GM21723 (cell line): ENCODE results near the gene ICAM2.
"Not testable (repeated sequence)": the region's sequence is repeated elsewhere in the genome, so short reads cannot be mapped to it uniquely, and the experiment has no call there.

Source experiments
- ATAC-seq: cut with Tn5 transposase; IDR thresholded peaks from one replicate; pipeline ENCODE4 v1.9.1; 2021; ENCODE audit warnings: mild to moderate bottlenecking, moderate library complexity; ENCODE audit not compliant: unreplicated experiment

The ICAM2 gene

DNA sequence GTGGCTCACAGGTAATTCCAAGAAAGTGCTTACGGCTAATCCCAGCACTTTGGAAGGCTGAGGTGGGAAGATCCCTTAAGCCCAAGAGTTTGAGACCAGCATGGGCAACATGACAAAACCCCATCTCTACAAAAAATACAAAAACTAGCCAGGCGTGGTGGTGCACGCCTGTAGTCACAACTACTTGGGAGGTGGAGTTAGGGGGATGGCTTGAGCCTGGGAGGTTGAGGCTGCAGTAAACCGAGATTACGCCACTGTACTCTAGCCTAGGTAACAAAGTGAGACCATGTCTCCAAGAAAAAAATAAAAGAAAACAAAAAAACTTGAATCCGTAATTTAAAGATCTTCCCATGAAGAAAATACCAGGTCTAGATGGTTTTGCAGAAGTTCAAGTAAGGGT, 5.0 kb downstream of the ICAM2 start:
- ATAC-seq, result no peak

DNA sequence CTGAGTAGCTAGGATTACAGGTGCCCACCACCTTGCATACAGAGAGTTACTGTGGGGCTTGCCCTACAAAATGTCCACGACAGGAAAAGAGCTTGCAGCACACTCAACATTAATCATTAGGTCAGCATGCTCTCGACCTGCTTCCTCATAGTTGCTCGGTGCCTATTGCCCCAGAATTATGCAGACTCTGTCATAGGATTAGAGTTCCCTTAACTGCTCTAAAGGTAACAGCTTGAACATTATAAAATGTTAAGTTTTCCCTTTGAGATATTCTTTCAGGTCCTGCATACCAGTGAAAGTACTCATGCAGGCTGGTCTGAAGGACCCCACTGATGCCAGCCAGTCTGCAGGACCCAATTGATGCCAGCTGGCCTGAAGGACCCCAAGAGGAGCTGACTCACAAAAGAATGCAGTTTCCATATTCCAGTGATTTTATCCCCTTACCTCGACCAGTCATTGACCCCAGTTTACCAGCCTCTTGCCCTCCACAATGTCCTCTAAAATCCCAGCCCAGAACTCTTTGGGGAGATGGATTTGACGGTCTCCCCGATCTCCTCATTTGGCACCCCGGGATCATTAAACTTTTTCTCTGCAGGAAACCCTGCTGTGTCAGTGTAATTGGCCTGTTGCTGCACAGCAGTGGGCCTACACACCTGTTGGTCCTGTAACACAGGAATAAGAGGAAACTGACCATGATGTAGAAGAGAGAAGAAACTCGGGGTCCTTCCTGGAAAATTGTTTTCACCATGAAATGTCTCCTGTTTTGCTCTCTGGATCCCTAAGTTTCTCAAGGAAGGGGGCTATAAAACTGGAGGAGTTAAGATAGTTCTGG, 10.6 kb downstream of the ICAM2 start:
- ATAC-seq, result no peak

DNA sequence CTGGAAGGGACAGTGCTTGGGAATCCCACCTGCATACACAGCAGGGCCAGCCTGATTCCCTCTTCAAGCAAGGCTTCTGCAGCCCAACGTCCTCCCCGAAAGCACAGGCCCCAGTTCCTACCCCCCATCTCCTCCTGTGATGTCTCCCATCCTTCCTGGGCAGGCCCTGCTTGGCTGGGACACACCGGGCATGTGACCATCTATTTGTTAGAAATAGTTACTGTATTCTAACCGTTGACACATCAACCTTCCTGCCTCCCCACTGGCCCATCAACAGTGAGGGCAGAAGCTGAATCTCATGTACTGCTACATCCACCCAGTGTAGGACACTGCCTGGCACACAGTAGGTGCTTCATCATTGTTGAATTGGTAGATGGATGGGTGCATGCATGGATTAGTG, 11.6 kb downstream of the ICAM2 start:
- no peak for ATAC-seq

DNA sequence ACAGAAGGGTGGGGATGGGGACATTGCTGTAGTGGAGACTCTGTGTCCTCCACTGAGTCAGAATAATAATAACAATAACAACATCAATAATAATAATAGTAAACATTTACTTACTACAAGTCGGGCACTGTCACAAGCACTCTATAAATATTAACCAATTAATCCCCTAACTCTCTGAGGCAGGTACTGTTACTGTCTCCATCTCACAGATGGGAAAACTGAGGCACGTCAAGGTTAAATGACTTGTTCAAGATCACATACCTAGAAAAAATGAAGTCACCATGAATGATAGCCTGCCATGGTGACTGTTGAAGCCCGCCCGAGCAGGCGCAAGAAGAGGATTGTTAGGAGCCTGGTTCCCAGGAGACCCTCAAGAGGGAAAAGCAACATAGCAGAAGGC, 12.1 kb downstream of the ICAM2 start:
- no peak for ATAC-seq

DNA sequence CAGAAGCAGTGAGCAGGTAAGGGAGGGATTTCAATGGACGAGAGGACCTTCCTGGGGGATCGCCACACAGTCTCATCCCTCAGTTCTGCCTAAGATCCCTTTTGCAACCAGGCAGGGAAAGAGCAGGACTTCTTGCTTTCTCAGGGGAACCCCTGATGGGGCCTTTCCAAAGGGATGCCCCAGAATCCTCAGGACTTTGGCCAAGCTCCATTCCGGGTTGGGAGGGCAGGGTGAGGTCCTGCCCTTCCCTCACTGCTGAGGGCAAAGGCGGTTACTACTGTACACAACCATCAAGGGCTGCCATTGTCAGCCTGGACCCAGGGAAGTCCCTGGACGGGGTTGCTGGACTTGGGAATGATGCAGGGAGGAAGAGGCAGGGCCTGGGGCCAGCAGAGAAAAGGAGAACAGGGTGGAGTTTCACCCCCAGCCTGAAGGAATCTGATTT, 12.6 kb downstream of the ICAM2 start:
- no peak for ATAC-seq

DNA sequence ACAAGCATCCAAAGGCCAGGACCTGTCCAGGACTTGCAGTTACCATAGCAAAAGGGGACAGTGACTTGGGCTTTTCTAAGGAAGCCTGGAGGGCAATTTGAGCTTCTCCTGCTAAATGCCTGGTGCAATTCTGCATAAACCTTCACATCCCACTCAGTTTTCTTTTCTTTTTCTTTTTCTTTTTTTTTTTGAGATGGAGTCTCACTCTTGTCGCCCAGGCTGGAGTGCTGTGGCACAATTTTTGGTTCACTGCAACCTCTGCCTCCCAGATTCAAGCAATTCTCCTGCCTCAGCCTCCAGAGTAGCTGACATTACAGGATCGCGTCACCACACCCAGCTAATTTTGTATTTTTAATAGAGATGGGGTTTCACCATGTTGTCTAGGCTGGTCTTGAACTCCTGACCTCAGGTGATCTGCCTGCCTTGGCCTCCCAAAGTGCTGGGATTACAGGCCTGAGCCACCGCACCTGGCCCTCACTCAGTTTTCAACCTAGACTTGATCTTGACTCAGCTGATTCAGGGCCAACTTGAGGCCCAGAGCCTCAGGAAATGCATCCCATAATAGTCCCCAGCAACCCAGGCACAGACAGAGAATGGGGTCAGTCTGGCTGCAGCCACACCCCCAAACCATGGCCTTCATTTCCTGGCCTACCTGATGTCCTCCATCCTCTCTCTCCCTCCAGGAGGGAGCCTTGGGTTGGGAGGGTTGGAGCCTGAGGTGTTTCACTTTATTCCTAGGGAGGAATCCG, 13.2 kb downstream of the ICAM2 start:
- ATAC-seq, result not testable (repeated sequence)

DNA sequence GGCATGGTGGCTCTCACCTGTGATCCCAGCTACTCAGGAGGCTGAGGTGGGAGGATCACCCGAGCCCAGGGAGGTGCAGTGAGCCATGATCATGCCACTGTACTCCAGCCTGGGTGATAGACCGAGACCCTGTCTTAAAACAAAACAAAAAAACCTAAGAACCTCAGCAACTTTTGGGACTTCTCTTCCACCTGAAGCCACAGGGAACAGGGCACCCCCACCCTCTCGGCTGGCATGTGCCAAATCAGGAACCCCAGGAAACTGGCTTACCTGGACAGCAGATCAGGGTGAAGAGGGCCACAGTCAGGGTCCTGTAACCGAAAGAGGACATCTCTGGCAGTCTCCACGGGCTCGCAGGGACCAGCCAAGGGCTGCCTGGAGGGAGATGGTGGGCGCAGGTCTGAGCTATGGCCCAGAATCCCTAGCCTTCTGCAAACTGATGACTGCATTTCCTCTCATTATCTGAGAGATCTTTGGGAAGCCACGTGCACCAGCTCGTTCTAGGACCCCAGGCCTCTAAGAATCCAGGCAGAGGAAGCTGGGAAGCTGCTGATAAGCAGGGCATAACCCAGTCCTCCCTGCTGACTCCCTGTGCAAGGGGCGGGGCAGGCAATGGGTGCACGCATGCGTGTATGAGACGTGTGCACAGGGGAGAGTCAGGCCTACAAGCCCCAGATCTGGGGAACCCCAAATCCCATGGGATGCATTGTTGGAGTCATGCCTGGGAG, 13.9 kb downstream of the ICAM2 start:
- ATAC-seq, result no peak

DNA sequence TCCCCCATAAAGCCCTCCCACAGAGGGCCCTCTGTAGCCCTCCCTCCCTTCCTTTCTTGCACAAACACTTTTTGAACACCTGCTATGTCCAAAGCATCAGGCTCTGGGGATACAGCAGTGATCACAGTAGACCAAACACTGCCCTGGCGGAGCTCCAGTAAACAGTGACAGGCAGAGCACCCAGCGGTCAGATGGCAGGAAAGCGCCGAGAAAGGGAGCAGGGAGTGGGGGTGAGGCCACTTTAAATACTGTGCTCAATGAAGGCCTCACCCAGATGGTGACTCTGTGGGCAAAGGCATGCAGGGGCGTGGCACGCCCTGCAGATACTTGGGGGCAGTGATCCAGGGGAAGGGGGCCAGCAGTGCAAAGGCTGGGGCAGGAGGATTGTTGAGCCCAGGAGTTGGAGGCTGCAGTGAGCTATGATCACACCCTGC, 14.7 kb downstream of the ICAM2 start:
- no peak for ATAC-seq

DNA sequence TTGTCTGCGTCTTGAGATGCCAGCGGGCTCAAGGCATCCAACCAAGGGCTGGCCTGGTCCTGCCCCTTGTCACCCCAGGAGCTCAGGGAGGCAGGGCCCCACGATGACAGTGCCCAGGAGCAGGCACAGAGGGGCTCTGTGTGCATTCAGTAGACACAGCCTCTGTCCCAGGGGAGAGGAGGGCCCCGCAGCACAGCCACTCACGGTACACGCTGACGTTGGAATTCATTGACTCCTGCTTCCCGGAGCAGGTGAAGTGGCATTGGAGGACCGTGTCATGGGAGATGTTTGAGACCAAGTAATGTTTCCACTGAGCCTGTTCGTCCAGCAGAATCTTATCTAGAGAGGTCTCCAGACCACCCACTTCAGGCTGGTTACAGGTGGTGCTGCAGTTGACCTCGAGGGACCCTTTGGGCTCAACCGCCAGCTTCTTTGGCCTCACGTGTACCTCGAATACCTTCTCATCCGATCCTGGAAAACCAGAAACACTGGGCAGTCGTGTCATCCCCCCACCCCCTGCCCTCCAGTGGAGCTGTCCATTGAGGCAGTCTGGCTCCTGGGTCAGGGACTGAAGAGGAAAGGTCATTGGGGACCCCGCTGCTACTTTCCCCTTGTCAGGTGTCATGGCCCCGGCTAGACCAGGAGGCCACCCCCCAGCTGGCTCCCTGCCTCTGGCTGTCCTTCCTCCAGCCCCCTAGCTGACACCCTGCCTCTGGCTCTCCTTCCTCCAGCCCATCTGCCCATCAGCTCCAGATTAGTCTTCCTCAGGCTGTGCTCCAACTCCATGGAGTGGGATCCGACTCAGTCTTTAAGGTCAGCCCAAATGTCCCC, 15.3 kb downstream of the ICAM2 start:
- no peak for ATAC-seq

DNA sequence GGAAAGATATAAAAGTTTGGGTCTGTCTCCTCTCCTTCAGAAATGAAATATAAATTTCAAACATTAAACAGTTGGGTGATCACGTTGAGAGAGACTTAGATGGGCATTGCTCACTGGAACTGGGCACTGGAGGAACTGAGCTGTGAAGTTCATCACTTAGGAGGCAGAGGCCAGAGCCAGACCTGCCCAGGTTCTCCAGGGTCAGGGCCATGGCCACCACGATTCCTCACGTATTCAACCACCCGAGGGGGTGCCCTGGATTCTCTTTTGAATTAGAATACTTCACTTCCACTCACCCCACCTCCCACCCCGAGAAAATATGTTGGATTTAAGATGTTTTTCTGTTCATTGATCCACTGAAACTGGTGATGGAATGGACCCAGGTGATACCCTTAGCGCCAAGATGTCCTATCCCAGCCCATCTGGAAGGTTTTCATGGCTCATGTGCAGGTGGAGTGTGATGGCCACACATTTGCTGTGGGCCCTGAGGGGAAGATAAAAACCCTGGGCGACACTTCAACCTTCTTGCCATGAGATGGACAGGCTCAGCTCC, 16.1 kb downstream of the ICAM2 start:
- no peak for ATAC-seq

DNA sequence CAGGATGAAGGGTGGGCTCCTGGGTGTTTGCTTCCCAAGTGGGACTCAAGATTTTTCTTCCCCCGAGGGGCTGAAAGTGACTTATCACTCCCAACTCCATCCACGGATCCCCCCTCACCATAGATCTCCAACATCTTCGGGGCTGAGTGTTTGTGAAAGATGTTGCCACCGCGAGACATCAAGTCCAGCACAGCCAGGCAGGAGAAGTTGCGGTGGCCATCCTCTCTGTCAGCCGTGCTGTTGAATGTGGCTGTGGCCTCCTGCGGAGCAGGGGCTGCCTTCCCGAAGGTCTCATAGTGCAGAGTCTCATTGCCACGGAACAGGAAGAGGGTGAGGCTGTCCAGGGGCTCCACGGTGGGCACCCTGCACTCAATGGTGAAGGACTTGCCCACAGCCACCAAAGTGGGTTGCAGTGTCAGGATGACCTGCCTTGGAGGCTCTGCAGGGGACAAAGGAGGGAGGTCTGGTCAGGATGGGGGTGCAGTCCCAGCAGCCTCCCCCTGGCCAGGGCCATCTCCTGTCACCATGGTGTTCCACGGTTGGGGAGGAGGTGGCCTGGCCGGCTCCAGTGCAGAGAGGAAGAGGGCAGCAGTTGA, 16.8 kb downstream of the ICAM2 start:
- ATAC-seq, result no peak

DNA sequence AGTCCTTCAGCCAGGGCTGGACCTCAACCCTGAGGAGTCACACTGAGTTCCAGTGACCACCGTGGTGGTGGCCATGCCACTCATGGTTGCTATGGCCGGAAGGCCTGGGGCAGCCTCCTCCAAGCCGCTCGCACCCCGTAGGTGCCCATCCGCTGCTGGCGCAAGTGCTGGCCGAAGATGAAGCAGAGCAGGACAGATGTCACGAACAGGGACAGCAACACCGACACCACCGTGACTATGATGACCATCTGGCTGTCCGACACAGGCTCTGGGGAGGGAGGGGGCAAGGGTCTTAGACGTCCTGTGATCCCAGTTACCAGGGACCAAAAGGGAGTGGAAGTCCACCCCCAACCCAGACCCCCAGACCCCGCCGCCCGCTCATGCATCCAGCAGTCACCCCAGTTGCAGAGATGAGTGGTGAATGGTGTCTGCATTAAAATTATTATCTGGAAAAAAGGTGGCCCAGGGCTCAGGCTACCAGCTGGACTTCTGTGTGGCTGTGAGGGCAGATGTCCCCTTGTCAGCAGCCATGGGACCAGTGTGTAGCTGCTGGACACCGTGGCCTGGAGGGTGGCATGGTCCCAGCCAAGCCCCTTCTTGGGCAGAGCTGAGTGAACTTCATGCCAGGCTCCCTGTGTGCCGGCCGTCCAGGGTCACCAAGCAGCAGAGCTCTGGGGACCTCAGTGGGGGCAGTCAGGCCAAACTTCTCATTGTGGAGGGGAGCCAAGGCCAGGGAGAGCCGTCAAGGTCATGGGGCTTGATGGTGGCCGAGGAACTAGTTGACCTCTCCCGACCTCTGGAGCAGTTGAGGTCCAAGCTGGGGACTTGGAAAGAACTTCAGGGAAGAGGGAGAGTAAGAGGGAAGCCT, 17.5 kb downstream of the ICAM2 start:
- ATAC-seq, result no peak

DNA sequence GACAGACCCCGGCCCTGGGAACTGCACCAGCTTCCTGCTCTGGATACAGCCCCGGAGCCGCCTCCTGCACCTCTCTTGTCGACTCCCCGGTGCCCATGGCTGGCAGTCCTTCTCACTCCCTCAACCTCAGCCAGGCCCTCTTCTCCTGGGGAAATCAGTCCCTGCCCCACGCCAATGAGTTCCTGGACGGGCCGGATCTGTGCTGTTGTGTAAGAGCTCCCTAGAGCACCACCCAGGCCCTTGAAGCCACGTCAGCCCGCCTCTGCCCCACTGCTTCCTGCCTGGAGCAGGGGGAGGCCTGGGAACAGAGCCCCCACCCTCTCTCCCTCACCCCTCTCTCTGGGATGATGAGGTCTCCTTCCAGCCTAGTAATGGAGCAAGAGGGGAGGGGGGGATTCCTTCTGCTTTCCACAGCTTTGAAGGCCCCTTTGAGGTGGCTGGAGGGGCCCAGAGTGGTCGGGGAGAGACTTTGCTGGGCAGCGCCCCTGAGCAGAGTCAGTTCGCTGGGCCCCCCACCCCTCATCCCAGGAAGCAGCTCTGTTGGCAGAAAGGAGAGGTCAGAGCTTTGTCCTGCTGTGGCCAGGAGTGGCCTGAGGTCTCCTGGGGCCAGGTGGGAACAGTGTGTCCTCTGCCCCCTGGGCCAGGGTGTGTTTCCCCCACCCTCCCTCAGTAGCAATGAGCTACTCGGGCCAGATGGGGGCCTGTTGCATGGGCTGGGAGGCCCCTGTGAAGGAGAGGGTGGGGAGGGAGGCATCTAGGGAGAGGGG, 18.5 kb downstream of the ICAM2 start:
- ATAC-seq, result no peak

DNA sequence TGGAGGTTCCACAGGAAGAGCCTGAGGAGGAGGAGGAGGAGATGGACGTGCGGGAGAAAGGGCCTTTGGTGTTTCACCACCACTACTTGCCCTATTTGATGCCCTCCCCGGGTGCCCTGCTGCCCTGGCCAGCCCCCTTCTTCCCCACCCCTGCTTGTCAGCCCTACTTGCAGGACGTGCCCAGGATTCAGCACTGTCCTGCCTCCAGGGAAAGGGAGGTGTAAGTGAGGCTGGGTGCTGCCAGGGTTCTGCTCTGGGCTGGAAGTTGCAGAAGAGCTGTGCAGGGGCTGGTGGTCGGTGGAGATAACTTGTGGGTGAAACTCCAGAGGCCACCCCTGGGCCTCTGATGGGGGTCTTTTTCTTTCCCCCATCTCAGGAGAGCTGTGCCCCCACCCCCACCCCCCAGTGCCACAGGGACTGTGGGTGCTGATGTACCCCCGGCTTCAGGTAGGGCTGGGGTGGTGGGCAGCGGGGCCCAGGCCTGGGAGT, 19.3 kb downstream of the ICAM2 start:
- ATAC-seq, result no peak

DNA sequence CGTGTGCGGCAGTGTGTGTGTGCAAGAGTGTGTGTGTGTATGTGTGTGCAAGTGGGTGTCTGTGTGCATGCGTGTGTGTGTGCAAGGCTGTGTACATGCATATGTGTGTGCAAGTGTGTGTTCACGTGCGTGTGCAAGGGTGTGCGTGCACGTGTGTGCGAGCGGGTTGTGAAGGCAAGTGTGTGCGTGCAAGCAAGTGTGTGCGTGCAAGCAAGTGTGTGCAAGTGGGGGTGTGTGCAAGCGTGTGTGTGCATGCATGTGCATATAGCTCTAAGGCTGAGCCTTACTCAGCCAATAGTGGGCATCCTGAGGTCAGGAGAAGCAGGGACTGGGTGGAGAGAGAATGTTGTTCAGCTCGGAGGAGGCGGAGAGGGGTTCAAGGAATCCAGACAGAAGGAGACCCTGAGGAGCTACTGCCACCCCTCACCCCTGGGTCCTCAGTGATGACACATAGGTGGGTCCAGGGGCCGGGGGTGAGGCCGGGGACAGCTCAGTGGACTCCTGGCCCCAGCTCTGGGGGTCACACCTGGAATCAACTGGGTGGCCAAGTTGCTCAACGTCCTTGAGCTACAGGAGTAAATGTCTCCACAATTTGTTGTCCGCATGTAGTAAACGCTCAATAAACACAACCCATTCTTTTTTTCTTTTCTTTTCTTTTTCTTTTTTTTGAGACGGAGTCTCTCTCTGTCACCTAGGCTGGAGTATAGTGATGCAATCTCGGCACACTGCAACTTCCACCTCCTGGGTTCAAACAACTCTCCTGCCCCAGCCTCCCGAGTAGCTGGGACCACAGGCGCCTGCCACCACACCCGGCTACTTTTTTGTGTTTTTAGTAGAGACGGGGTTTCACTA, 20.5 kb downstream of the ICAM2 start:
- ATAC-seq, result no peak

DNA sequence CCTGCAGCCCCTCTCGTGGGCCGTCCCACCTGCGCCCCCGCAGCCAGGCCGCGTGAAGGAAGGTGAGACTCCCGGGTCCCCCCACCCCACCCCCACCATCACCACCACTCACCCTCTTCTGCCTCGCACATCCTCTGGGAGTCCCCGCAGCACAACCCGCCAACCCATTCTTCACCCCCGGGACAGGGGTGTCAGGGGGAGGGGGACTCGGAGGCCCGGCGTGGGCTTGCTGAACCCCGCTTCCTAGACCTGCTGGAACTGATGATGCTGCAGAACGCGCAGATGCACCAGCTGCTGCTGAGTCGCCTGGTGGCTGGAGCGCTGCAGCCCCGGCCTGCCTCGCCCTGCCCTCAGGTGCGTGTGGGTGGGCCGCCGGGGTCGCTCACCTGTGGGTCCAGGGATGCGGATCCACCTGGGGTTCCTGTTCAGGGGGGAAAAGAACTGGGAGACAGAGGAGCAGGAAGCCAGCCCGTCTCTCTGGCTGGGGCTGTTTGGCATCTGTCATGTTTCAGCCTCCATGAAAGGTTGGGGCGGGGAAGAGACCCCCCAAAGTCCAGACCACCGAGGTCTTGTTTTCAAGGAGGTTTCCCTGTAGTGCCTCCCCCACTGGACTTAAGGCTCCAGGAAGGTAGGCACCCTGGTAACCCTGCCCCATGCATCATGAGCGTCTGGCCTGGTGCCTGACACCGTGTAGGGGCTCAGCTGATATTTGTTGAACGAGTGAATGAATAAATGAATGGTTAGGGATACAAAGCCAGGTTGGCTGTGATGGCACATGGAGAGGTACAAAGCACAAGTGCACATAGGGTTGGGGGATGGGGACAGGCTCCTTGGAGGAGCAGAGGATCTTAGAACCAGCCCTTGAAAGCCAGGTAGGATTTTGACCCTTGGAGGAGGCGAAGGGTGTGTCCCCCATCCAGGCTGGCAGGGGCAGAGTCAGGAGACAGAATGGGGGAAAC, 21.4 kb downstream of the ICAM2 start:
- ATAC-seq, result no peak
